OCI-LY3 (cell line): Measurements from ENCODE around the gene ZNF516.

Experiments used
- H2AFZ ChIP-seq: fragments of 200-600, 300-600 bp; shearing (Covaris generic); 2 replicates; pipeline ENCODE4 v1.6.0; 2014; ENCODE audit warnings: antibody characterized with exemption, low read depth, low read length
- H3K27ac ChIP-seq: fragments of 200-600, 300-600 bp; sonication (generic); 2 replicates; pipeline ENCODE4 v1.5.1; 2014; ENCODE audit warnings: mild to moderate bottlenecking, low read length, moderate library complexity, mixed read lengths
- H3K27me3 ChIP-seq: fragments of 200-600, 300-600 bp; sonication (generic); 2 replicates; pipeline ENCODE4 v1.6.1; 2014; ENCODE audit warnings: low read depth, low read length, mixed read lengths
- H3K36me3 ChIP-seq: fragments of 200-600, 300-600 bp; sonication (generic); replicated peaks from 2 replicates; pipeline ENCODE3; 2014; ENCODE audit warnings: low read depth, low read length, mixed read lengths
- H3K4me1 ChIP-seq: fragments of 300-600, 200-600 bp; sonication (generic); 2 replicates; pipeline ENCODE4 v1.6.1; 2014; ENCODE audit warnings: low read length, mixed read lengths
- H3K4me2 ChIP-seq: fragments of 200-600, 300-600 bp; sonication (generic); 2 replicates; pipeline ENCODE4 v1.6.1; 2014; ENCODE audit warnings: low read length, mixed read lengths
- H3K4me3 ChIP-seq: fragments of 300-600, 200-600 bp; sonication (generic); 2 replicates; pipeline ENCODE4 v1.5.1; 2014; ENCODE audit warnings: antibody characterized with exemption, mild to moderate bottlenecking, low read length, moderate library complexity
- H3K79me2 ChIP-seq: fragments of 300-600, 200-600 bp; shearing (Covaris generic); 2 replicates; pipeline ENCODE4 v1.6.1; 2014; ENCODE audit warnings: mild to moderate bottlenecking, low read length, mixed read lengths
- H3K9ac ChIP-seq: fragments of 300-600, 200-600 bp; shearing (Covaris generic); 2 replicates; pipeline ENCODE4 v1.6.0; 2014; ENCODE audit warnings: mild to moderate bottlenecking, low read length, moderate library complexity
- H3K9me3 ChIP-seq: fragments of 200-600, 300-600 bp; shearing (Covaris generic); 2 replicates; pipeline ENCODE4 v1.6.1; 2014; ENCODE audit warnings: low read length, mixed read lengths; ENCODE audit not compliant: insufficient read depth
- H4K20me1 ChIP-seq: fragments of 200-600, 300-600 bp; sonication (generic); 2 replicates; pipeline ENCODE4 v1.6.1; 2016; ENCODE audit warnings: low read length, mixed read lengths; ENCODE audit not compliant: insufficient read depth
- EZH2phosphoT487 ChIP-seq: fragments of 200-600 bp; shearing (Covaris generic); IDR thresholded peaks from 2 replicates; pipeline ENCODE4 v1.6.1; 2018; ENCODE audit warnings: antibody characterized with exemption, mixed run types, low read depth
- TF ChIP-seq, protein P1 (sequence below): fragments of 200-600, 300-600 bp; sonication (generic); IDR thresholded peaks from 2 replicates; pipeline ENCODE4 v1.5.1; 2014; ENCODE audit warnings: antibody characterized with exemption, low read length, low read depth

ZNF516 gene

DNA sequence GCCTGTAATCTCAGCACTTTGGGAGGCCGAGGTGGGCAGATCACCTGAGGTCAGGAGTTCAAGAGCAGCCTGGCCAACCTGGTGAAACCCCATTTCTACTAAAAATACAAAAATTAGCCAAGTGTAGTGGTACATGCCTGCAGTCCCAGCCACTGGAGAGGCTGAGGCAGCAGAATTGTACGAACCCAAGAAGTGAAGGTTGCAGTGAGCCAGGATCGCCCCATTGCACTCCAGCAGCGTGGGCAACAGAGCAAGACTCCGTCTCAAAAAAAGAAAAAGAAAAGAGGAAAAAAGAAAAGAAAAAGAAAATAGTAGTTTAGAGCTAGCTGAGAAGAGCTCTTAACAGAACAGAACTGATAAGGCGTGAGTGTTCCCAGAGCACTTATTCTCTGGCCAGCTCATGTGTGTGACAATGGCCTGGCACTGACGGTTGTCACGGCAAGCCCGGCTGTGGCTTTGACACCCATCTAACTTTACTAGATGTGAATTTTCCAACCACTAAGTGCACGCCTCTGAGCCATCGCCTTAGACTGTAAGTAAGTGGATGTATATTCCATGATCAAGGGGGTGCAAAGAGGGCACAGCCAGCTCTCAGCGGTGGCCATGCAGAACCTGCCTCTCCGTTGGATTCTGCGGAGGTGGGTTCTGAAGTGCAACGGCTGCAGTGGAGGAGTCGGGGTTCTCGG, 80.0 kb downstream of the ZNF516 start:
- Histone ChIP-seq H4K20me1 (peaks cover 2% of the 10 kb centered on the region; the same call in 1 of the 2 replicates), H3K9me3 (no peaks in the 10 kb centered on the region; the same call in 1 of the 2 replicates), H3K79me2 (no peaks in the 10 kb centered on the region)

DNA sequence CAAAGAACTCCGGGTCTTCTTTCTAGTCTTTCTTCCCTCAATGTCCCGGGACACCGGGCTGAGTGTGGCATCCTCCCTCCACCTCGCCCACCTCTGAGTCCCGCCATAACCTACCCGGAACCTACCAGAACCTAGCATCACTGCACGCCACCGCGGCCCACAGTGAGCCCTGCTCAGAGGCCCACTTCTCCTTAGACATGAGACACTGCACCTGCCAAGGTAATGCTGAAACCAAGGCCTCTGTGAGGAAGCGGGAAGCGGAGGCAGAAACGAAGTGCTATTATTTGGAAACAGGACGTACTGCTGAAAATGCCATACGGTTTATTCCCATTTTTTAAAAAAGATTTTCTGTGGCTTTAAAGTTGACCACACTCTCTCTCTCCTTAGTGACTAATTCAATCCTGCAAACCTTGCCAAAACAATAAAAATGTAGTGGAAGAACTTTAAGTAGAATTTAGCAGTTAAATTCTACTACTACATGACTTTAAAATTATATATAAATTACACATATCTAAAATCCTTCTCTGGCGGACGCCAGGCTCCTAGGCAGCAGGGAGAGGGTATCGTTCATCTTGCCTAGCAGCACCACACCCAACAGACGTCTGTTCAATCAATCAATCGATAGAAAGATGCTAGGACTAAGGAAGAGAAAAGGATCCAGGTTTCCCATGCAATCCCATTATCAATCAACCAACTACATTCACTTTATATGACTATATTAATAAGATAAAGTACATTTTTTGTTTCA, 82.0 kb downstream of the ZNF516 start:
- H3K4me1 ChIP-seq = no peaks in the 10 kb centered on the region

More for the DNA sequence above, 80.0 kb downstream of the ZNF516 start:
- H3K36me3 ChIP-seq = no peaks in the 10 kb centered on the region
- H3K27ac ChIP-seq = no peak overlapping the region
- H2AFZ ChIP-seq = no peak overlapping the region
- TF ChIP-seq, protein P1, sequence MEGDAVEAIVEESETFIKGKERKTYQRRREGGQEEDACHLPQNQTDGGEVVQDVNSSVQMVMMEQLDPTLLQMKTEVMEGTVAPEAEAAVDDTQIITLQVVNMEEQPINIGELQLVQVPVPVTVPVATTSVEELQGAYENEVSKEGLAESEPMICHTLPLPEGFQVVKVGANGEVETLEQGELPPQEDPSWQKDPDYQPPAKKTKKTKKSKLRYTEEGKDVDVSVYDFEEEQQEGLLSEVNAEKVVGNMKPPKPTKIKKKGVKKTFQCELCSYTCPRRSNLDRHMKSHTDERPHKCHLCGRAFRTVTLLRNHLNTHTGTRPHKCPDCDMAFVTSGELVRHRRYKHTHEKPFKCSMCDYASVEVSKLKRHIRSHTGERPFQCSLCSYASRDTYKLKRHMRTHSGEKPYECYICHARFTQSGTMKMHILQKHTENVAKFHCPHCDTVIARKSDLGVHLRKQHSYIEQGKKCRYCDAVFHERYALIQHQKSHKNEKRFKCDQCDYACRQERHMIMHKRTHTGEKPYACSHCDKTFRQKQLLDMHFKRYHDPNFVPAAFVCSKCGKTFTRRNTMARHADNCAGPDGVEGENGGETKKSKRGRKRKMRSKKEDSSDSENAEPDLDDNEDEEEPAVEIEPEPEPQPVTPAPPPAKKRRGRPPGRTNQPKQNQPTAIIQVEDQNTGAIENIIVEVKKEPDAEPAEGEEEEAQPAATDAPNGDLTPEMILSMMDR = no peak
- no peak for TF ChIP-seq EZH2phosphoT487
- H3K9ac ChIP-seq = no peak overlapping the region
- H3K4me3 ChIP-seq = no peak overlapping the region
- no peak overlapping the region for H3K4me2 ChIP-seq
- no peaks in the 10 kb centered on the region for H3K4me1 ChIP-seq
- peaks cover 2% of the 10 kb centered on the region; the same call in 1 of the 2 replicates for H3K27me3 ChIP-seq

DNA sequence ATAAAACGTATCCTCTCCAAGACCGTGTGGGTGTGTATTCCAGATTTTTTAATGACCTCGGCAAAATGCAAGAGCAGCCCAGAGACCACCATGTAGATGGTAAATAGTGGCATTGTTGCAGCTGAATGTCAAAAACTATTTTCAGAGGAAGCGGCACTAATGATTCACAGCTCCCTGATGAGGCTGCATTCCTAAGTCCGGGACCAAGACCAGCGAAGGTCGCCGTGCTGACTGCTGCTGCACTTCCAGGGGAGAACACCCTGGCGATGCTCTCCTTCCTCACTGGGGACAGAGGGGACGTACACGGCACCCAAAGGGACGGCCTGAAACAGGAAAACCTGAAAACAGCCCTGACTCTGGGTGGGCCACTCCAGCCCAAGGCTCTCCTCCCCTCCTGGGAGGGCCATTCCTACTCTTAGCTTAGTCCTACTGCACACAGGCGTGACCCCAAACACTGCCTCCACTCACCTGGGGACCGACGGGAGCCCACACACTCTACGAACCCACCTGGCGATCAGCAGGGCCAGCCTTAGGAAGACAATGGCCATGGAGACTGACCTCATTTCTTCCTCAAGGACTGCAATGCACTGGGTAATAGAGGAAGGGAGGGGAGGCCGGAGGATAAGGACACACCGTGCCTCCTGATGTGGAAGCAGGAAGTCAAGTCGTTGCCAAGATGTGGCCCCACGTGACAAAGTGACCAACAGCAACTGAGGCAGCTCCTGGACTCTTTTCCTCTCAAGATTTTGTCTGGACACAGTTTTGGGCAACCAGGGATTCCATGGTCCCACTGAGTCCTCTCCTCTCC, 82.8 kb downstream of the ZNF516 start:
- Histone ChIP-seq H3K9me3 (no peaks in the 10 kb centered on the region), H4K20me1 (no peaks in the 10 kb centered on the region), H3K4me3 (no peak overlapping the region), H3K4me2 (no peak overlapping the region), H3K79me2 (no peaks in the 10 kb centered on the region), H3K36me3 (no peaks in the 10 kb centered on the region), H3K27me3 (0 out of 2 replicates have a peak, but pooled peaks cover 2% of the 10 kb centered on the region), H2AFZ (no peak overlapping the region), H3K27ac (no peak overlapping the region), H3K9ac (no peak overlapping the region), H3K4me1 (no peaks in the 10 kb centered on the region)
- TF ChIP-seq EZH2phosphoT487 = no peak
- TF ChIP-seq, protein P1 = no peak

More for the DNA sequence above, 82.0 kb downstream of the ZNF516 start:
- H3K9me3 ChIP-seq = no peaks in the 10 kb centered on the region; the same call in 1 of the 2 replicates
- H2AFZ ChIP-seq = no peak overlapping the region
- H3K27me3 ChIP-seq = 0 out of 2 replicates have a peak, but pooled peaks cover 2% of the 10 kb centered on the region
- no peak overlapping the region for H3K4me2 ChIP-seq
- TF ChIP-seq, protein P1 = no peak
- TF ChIP-seq EZH2phosphoT487 = no peak
- no peak overlapping the region for H3K27ac ChIP-seq
- H3K79me2 ChIP-seq = no peaks in the 10 kb centered on the region
- H4K20me1 ChIP-seq = no peaks in the 10 kb centered on the region
- H3K36me3 ChIP-seq = no peaks in the 10 kb centered on the region
- no peak overlapping the region for H3K4me3 ChIP-seq
- H3K9ac ChIP-seq = no peak overlapping the region
